Measurements from ENCODE around the gene TTC19. TPM values are rescaled to one million over a fixed set of nuclear protein-coding genes. Genes with fewer than 3 reads are reported as not detected.

The TTC19 gene
- total and polyA plus RNA-seq, 9 donors: 19.2 to 80.0 (median 32.4) TPM

DNA sequence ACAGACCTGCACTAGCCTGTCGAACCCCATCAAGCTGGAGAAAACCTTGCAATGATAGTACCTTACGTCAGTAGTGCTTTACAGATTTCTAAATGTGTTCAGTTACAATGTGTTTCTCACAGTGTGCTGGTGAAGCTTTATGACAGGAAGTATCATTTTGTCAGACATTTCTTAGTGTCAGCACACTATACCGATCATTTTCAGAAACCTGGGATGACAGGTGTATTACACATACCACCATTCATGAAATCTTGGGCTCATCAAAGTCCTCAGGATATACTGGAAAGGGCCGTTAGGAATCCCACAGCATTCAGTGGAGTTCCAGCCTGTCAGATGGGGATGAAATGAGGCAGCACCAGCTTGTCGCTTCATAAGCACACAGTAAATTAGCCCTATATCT, 27.3 kb downstream of the TTC19 start:
- no peak overlapping the region for H3K27ac ChIP-seq
- H3K9me3 ChIP-seq: no peaks in the 10 kb centered on the region
- H3K4me1 ChIP-seq (ENCODE audit: insufficient read depth): no peaks in the 10 kb centered on the region
- intact Hi-C loops (cut with DNase I): no loop called here
- DNase-seq: no peak
- WGBS, 3 donors: 94 to 95% (median 94%) methylated on average over 5 of the region's 5 CpGs
- TF ChIP-seq, protein P1, sequence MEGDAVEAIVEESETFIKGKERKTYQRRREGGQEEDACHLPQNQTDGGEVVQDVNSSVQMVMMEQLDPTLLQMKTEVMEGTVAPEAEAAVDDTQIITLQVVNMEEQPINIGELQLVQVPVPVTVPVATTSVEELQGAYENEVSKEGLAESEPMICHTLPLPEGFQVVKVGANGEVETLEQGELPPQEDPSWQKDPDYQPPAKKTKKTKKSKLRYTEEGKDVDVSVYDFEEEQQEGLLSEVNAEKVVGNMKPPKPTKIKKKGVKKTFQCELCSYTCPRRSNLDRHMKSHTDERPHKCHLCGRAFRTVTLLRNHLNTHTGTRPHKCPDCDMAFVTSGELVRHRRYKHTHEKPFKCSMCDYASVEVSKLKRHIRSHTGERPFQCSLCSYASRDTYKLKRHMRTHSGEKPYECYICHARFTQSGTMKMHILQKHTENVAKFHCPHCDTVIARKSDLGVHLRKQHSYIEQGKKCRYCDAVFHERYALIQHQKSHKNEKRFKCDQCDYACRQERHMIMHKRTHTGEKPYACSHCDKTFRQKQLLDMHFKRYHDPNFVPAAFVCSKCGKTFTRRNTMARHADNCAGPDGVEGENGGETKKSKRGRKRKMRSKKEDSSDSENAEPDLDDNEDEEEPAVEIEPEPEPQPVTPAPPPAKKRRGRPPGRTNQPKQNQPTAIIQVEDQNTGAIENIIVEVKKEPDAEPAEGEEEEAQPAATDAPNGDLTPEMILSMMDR (IDR thresholded peaks at IDR 0.05): no peak
- no peak for TF ChIP-seq POLR2A (IDR thresholded peaks at IDR 0.05)
- TF ChIP-seq EP300 (IDR thresholded peaks at IDR 0.05): no peak
- H3K4me3 ChIP-seq: no peak overlapping the region
- H3K27me3 ChIP-seq: no peaks in the 10 kb centered on the region
- H3K36me3 ChIP-seq: no peaks in the 10 kb centered on the region

DNA sequence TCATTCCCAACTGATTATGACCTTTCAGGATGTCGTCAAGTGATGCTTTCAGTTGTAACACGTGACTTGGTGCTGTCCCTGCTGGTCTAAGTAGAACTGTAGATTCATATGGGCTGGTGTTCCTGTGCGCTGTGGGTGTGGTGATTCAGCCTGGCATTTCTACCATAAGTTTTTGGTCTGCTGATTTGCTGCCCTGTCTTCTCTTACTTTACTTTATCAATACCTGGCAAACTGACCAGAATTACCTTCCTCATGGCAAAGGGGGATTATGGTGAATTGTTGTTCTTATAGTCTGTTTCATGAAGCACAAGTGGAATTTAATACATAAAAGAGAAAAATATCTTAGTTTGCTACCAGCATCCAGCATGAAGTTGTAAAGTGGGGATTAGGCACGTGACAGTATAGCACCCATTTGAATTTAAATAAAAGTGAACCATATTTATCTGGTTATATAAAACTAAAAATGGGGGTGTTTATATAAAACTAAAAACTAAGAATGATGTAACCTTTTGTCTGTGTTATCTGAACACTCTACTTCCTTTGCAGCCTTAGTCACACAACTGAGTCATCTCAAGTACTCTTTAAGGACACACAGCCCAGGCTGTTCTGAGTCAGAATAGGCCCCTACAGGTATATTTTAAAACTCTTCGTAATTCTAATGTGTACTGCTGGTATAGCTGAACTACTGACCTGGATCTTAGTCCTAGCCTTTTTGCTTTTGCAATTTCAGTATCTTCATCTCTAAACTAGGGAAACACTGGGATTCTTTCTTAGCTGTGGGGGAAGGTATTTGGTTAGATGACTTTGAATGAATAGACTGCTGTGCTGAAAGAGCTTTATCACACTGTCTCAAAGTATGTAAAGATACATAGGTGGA, 28.3 kb downstream of the TTC19 start:
- intact Hi-C loops (cut with DNase I): no loop called here
- no peaks in the 10 kb centered on the region for H3K27me3 ChIP-seq
- H3K27ac ChIP-seq: no peak overlapping the region
- DNase-seq: no peak
- H3K4me3 ChIP-seq: no peak overlapping the region
- TF ChIP-seq POLR2A (IDR thresholded peaks at IDR 0.05) (no peak), EP300 (IDR thresholded peaks at IDR 0.05) (no peak)
- TF ChIP-seq, protein P1 (IDR thresholded peaks at IDR 0.05): no peak
- no peaks in the 10 kb centered on the region for H3K4me1 ChIP-seq (ENCODE audit: insufficient read depth)
- H3K9me3 ChIP-seq: no peaks in the 10 kb centered on the region
- WGBS, 3 donors: 79 to 84% (median 81%) methylated on average over 5 of the region's 5 CpGs
- H3K36me3 ChIP-seq: no peaks in the 10 kb centered on the region

DNA sequence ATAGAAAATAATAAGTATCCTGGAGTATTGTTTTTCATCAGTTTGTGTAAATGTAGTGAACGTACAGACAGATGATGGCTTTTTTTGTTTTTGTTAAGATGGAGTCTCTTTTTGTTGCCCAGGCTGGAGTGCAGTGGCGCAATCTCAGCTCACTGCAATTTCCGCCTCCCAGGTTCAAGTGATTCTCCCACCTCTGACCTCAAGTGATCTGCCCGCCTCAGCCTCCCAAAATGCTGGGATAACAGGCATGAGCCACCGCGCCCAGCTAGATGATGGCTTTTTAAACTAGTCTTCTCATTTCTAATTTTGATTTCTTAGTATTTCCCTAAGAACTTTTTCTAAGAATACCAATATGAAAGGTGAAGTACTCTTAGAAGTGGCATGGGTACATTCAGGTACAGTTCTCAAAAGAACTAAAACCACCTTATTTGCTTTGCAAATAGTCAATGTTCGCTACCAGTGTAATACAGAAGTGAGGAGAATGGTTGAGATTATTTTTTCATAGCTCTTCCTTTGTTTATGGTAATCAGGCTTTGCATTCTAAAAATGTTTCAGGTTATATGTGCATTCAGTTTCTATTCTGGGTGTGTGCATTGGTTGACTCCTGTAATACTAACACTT, 34.2 kb downstream of the TTC19 start:
- no peak for DNase-seq
- Histone ChIP-seq H3K4me1 (ENCODE audit: insufficient read depth) (no peaks in the 10 kb centered on the region), H3K36me3 (no peaks in the 10 kb centered on the region), H3K27ac (no peak overlapping the region), H3K9me3 (no peaks in the 10 kb centered on the region), H3K27me3 (no peaks in the 10 kb centered on the region), H3K4me3 (no peak overlapping the region)
- intact Hi-C loops (cut with DNase I): no loop called here
- TF ChIP-seq, protein P1 (IDR thresholded peaks at IDR 0.05): no peak
- TF ChIP-seq EP300 (IDR thresholded peaks at IDR 0.05): no peak
- TF ChIP-seq POLR2A (IDR thresholded peaks at IDR 0.05): no peak
- 96 to 97% (median 97%) methylated on average over 7 of the region's 7 CpGs for WGBS, 3 donors

DNA sequence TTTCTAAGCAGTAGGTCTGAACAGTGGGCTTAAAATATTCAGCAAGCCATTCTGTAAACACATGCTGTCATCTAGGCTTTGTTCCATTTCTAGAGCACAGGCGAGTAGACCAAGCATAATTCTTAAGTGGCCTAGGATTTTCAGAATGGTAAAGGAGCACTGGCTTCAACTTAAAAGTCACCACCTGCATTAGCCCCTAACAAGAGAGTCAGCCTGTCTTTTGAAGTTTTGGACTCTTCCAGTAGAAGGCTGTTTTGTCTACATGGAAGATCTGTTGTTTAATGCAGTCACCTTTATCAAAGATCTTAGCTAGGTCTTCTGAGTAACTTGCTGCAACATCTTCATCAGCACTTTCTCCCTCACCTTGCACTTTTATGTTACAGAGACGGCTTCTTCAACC, 36.6 kb downstream of the TTC19 start:
- Histone ChIP-seq H3K27me3 (no peaks in the 10 kb centered on the region), H3K4me3 (no peak overlapping the region), H3K27ac (no peak overlapping the region), H3K9me3 (no peaks in the 10 kb centered on the region), H3K36me3 (no peaks in the 10 kb centered on the region), H3K4me1 (ENCODE audit: insufficient read depth) (peaks cover 1% of the 10 kb centered on the region)
- 95 to 100% (median 98%) methylated on average over 2 of the region's 2 CpGs for WGBS, 3 donors
- DNase-seq: no peak
- intact Hi-C loops (cut with DNase I): no loop called here
- TF ChIP-seq, protein P1 (IDR thresholded peaks at IDR 0.05): no peak
- TF ChIP-seq EP300 (IDR thresholded peaks at IDR 0.05) (no peak), POLR2A (IDR thresholded peaks at IDR 0.05) (no peak)
